AG09309 (cell line): ENCODE data around the gene PFKFB1.

Experiments used
- DNase-seq: peaks from one replicate; pipeline ENCODE4 v3.0.0-alpha.2; 2010; ENCODE audit warnings: low read depth
- H3K4me3 ChIP-seq: 2 replicates; pipeline ENCODE4 v1.5.1; 2011; ENCODE audit warnings: mild to moderate bottlenecking, low read depth, low read length, moderate library complexity; ENCODE audit not compliant: control insufficient read depth
- CTCF ChIP-seq: IDR thresholded peaks from 2 replicates; pipeline ENCODE4 v1.5.1; 2011; ENCODE audit warnings: mild to moderate bottlenecking, low read depth, low read length, inconsistent platforms; ENCODE audit not compliant: insufficient read depth, control insufficient read depth; ENCODE audit errors: missing control alignments

PFKFB1 gene

GRCh38 chrX:55008571-55009358 lies 14.8 kb upstream of the PFKFB1 start:
- TF ChIP-seq CTCF = no peak
- DNase-seq = peak; percentile 14
- no peak overlapping the region for H3K4me3 ChIP-seq

DNA sequence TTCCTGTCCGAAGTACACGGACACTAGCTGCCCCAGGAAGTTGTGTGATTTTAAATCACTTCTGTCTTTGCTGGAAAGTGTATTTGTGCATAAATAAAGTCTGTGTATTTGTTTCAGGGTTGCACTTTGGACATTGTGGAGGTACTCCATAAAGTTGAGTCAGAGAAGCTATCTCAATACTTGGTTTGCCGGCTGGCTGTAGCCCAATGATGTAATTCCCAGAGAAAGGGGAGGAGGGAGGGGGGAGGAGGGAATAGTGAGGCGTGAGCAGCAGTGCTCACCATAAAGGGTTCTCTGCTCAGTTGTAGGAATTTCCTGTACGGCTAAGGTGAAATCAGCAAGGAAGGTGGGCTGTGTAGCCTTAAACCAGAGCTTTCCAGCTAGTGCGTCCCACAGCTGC lies 13.7 kb upstream of the PFKFB1 start:
- H3K4me3 ChIP-seq = no peak overlapping the region
- no peak for TF ChIP-seq CTCF
- peak; percentile 3 for DNase-seq

- TF ChIP-seq CTCF = no peak
- DNase-seq = no peak
- H3K4me3 ChIP-seq = no peak overlapping the region
These were observed 13.0 kb upstream of the PFKFB1 start for GRCh38 chrX:55006827-55007621.

DNA sequence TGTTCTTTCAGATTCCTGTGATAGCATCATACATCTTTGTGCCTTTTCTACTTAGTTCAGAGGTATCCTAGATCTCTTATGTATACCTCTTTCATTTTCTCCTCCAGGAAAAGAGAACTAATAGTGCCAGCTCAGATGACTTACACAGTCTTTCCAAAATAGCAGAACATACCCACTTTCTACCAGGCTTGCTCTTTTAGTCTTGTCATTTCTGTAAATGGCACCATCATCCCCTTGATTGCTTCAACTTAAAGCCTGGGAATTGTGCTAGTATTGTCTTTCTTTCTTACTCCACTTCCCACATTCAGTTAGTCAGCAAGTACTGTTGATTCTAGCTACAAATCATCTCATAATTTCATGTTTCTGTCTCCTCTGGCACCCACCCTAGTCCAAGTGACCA lies 11.3 kb upstream of the PFKFB1 start:
- DNase-seq = no peak
- H3K4me3 ChIP-seq = no peak overlapping the region
- TF ChIP-seq CTCF = no peak

GRCh38 chrX:55004231-55004630 lies 10.2 kb upstream of the PFKFB1 start:
- no peak for TF ChIP-seq CTCF
- no peak for DNase-seq
- H3K4me3 ChIP-seq = no peak overlapping the region

DNA sequence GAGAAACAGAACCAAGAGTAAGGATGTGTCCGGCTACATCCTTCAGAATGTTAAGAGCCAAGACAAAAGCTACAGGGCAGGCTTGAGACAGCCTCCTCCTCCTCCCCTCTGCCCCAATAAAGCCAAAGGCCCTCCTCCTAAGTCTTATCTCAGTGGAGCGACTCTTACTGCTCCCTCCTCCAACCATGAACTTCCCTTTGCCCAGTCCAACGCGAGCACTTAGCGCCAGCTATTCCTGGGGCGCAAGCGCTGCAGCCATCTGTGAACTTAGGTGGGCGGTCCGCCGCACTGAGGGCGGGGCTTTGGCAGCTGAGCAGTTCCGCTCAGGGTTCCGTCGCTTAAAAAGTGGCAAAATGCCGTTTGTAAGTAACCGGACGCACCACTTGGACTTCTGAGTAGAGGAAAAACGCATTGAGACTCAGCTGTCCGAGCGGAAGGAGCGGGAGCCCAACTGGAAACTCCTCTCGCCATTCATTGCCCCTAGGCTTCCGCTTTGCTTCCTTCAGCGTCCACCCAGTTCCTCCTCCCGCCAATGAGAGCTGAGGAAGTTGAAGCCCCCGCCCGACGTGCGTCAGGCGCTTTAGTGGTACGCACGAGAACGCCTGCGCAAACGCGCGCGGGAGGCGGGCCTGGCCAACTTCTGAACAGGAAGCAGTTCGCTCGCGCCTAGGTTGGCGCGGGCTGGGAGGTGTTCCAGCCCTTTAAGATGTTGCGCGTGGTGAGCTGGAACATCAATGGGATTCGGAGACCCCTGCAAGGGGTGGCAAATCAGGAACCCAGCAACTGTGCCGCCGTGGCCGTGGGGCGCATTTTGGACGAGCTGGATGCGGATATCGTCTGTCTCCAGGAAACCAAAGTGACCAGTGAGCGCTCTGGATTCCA lies 6.0 kb upstream of the PFKFB1 start, which contains the start of gene APEX2:
TSS of gene APEX2 (plus strand) at position 647 of the 882 bp plus-strand sequence. CDS start at position 707, 60 bp downstream.
- peak within 1 kb of the TSS; percentile 58 for H3K4me3 ChIP-seq
- no peak for TF ChIP-seq CTCF
- DNase-seq = peak; percentile 59
